DMS53 treated with DMSO at 0.1 percent for 48 hours (cell line): ENCODE data around the gene TMEM255B.
"Not testable (repeated sequence)": the region's sequence is repeated elsewhere in the genome, so short reads cannot be mapped to it uniquely, and the experiment has no call there.

ENCODE experiments used
- DNase-seq: peaks from one replicate; lab custom pipeline; 2025; ENCODE audit not compliant: unreplicated experiment; lab: John Stamatoyannopoulos, UW

TMEM255B gene

GRCh38 chr13:113816254-113816929 is 57.4 kb downstream of the TMEM255B start:
- no peak for DNase-seq

GRCh38 chr13:113816946-113817859 is 58.2 kb downstream of the TMEM255B start:
- peak; percentile 45 for DNase-seq

- no peak for DNase-seq
Observed at GRCh38 chr13:113817860-113818691, 59.0 kb downstream of the TMEM255B start.

GRCh38 chr13:113818700-113819295 is 59.8 kb downstream of the TMEM255B start:
- no peak for DNase-seq

- DNase-seq: no peak
Observed at GRCh38 chr13:113819341-113819730, 60.3 kb downstream of the TMEM255B start.

GRCh38 chr13:113819731-113820715 is 61.0 kb downstream of the TMEM255B start:
- no peak for DNase-seq

- DNase-seq: peak; percentile 31
Observed at GRCh38 chr13:113820813-113821651, 62.0 kb downstream of the TMEM255B start.

- no peak for DNase-seq
Observed at GRCh38 chr13:113821847-113822246, 62.8 kb downstream of the TMEM255B start.

- DNase-seq: no peak
Observed at GRCh38 chr13:113822266-113822665, 63.2 kb downstream of the TMEM255B start.

- DNase-seq: no peak
Observed at GRCh38 chr13:113822956-113823744, 64.1 kb downstream of the TMEM255B start.

- no peak for DNase-seq
Observed at GRCh38 chr13:113823771-113824170, 64.7 kb downstream of the TMEM255B start.

GRCh38 chr13:113825841-113826240 is 66.8 kb downstream of the TMEM255B start:
- no peak for DNase-seq

- not testable (repeated sequence) for DNase-seq
Observed at GRCh38 chr13:113826446-113826845, 67.4 kb downstream of the TMEM255B start.

- no peak for DNase-seq
Observed at GRCh38 chr13:113827021-113827420, 68.0 kb downstream of the TMEM255B start.

GRCh38 chr13:113828282-113828825 is 69.3 kb downstream of the TMEM255B start:
- no peak for DNase-seq

- not testable (repeated sequence) for DNase-seq
Observed at GRCh38 chr13:113830426-113830950, 71.5 kb downstream of the TMEM255B start.

- DNase-seq: no peak
Observed at GRCh38 chr13:113831061-113831460, 72.0 kb downstream of the TMEM255B start.
